RPMI7951 (cell line): ENCODE measurements around the gene TMEM260. TPM values are rescaled to one million over a fixed set of nuclear protein-coding genes. Genes with fewer than 3 reads are reported as not detected.
"Not testable (repeated sequence)": the region's sequence is repeated elsewhere in the genome, so short reads cannot be mapped to it uniquely, and the experiment has no call there.

Experiments used
- DNase-seq: peaks from one replicate; pipeline ENCODE4 v3.0.0-alpha.2; 2012; ENCODE audit warnings: low read depth
- total RNA-seq: library from RNA; depleted of rRNA; stranded (reverse); fragments of >200 nt; shearing (Covaris generic); gene quantifications from 2 replicates; pipeline ENCODE4 v1.2.3, GENCODE V29; 2014

Gene TMEM260
- total RNA-seq, 1 experiment from 2014 or later, result 12.9 TPM

DNA sequence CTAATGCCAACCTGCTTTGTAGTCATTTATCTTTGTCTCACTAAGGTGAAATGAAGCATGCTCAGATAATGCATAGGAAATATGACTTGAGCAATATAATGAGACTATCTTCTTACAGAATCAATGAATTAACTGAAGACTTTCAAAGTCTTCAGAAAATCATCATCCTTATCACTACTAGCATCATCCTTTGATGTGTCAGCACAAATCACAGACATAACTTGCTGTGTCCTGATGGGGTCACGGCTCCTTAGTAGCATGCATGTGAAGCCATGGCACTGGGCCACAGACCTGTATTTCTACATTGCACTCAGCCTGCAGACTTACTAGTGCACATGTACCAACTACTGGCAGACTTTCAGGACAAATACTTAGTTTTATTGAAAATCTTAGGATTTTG lies 18.9 kb downstream of the TMEM260 start:
- DNase-seq, result no peak

DNA sequence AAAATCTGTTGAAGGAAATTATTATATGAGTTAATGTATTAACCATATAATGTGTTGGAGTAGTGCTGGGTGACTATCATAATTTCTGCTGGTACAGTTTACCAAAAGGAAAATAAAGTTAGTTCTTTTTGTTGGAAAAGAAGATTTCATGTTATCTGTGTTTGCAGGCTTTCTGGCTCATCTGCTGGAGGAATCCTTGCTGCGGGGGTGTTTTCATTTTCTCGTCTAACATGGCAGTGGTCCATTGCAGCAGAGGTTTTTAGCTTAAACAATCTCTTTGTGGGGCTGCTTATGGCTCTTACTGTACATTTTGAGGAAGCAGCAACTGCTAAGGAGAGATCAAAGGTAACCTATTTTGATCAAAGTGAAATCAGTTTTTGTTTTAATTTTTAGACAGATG lies 24.1 kb downstream of the TMEM260 start:
- DNase-seq, result no peak

DNA sequence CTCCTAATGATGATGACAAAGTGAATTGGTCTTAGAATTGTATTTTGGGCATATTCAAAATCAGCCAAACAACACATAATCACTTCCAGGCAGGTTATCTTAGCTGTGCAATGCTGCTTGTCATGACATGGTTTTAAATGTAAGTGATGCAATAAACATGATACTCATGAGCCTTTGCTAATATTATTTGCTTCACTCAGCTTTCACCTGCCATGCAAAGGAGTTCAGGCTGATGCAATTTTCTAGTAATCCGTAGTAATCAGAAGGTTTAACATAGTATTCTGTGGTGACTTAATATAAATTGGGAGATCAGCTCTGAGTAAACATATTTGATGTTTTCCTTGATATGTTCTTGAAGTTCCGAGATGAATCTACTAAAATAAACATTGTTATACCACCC lies 29.1 kb downstream of the TMEM260 start:
- DNase-seq, result no peak

DNA sequence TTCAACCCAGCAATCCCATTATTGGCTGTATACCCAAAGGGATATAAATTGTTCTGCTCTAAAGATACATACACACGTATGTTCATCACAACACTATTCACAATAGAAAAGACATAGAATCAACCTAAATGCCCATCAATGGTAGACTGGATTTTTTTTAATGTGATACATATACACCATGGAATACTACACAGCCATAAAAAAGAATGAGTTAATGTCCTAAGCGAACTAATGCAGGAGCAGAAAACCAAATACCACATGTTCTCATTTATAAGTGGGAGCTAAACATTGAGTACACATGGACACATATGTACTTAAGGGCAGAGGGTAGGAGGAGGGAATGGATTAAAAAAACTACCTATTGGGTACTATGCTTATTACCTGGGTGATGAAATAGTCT lies 32.1 kb downstream of the TMEM260 start:
- not testable (repeated sequence) for DNase-seq

DNA sequence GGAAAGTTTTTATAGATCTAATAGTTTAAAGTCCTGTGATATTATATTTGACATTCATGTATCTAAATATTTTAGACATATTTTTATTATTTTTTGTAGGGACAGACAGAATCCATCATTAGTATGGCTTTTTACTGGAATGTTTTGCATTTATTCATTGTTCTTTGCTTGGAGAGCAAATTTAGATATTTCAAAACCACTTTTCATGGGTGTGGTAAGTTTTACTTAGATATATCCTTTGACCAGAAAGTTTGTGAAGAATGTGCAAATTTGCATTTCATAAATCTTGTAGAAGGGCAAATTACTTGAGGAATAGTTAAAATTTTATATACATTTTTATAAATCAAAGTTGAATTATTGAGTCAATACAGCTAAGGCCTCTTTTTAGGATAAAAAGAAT lies 37.5 kb downstream of the TMEM260 start:
- DNase-seq, result no peak

DNA sequence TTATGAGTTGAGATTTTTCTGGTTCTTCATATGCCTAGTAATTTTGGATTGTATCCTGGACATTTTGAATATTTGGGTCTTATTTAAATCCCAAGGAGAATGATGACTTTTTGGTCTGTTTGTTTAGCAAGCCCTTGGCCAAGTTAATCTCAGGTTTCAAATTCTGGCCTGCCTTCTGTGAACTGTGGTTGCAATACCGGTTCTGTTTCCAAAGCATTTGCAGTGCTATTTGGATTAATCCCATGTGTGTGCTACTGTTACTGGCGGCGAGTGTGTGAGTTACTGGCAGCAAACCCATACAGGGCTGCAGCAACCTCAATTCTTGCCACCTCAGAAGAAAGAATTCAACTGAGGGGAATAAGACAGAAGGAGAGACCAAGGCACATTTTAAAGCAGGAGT lies 51.1 kb downstream of the TMEM260 start:
- no peak for DNase-seq

DNA sequence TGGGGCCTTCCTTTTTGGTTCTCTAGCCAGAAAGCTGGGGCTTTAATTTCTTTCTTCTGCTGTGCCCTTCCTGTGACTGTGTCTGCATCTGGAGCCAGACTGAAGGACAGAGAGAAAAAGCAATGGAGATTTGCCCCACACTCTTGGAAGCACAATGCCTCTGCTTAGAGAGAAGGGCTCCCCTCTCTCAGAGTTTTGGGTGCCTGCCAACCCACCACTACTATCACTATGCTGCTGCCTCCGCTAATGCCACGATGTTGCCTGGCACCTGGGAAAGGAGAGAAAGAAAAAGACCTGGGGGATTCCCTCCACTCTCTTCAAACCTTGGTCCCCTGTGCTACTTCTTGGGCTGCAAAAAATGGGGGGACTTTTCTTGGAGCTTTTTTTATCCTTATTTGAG lies 52.6 kb downstream of the TMEM260 start:
- DNase-seq, result no peak

DNA sequence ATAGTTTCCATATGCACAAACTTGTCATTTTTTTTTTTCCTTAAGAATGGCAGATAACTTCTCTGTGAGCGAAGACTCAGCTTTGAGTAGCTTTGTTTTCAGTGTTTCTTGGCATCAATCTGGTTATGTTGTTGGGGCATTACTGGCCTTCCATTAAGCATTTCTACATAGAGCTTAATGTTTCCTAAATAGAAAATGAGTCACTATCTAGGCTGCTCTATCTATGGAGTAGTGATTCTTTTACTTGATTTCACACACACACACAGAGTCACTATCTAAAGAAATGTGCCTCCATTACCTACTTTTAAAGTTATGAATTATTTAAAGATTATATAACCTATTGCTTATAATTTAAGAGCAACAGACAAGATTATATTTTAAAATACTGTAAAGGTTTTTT lies 53.9 kb downstream of the TMEM260 start:
- no peak for DNase-seq

DNA sequence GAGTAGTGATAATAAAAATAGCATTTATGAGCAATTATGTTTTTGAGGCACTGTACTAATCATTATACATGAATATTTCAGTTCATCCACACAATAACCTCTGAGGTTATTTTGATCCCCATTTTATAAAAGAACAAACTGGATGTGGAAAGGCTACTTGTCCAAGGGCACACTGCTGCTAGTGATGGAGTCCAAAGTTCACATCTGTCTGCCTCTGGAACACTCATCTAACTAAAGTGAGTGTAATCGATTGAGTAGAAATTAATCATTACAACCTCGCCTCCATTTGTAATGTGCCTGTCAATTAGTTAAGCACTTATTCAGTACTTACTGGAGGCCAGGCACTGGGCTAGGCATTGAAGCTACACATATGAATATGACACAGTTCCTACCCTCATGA lies 55.4 kb downstream of the TMEM260 start:
- DNase-seq, result no peak

DNA sequence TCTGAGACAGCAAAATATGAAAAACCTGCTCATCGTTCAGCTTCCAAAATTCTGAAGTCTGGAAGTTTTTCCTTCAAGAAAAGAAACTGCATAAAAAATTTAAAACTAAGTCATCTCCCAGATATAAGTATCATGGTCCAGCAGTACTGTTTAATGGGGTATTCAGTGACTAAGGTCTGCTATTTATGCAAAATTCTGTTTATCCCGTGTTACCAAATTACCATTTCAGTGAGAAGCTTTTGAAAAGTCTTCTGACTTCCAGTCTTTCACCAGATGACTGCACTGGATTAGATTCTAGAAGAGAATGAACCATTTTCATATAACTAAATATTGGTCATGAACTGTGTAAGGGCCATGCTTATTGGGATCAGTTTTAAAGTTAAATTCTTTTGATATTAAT lies 67.9 kb downstream of the TMEM260 start:
- no peak for DNase-seq

DNA sequence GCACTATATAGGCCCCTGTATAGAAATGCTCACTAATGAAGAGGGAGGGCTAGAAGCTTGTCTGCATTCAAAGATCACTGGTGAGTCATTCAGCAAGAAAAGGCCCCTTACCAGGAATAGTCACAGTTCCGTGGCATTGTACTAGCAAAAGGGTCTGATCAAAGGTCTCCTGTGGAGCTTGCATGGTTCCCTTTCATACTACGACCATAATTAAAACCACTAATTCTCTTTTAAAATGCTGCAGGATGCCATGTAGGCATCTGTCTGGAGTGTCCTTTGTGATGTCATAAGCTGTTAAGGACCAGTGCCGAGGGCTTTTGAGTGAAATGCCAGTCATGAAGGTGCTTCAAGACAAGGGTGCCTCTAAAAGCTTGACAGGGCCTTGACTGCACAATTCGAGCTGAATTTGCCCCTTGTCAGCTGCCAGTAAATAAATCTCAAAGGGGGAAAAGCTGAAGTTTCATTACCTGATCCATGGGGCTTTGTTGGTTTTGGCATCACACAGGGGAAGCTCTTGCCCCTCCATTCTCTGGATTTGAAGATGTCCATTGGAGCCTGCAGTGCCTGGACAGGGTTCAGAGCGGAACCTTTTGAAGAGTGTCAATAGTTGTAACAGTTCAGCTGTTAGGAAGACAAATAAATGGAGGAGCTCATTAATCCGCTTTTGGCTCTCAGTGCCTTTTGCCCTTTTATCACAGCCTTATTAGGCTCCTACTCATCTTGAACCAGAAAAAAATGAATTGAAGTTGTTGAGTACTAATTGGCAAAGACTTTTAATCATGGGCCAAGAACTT lies 69.1 kb downstream of the TMEM260 start:
- no peak for DNase-seq

DNA sequence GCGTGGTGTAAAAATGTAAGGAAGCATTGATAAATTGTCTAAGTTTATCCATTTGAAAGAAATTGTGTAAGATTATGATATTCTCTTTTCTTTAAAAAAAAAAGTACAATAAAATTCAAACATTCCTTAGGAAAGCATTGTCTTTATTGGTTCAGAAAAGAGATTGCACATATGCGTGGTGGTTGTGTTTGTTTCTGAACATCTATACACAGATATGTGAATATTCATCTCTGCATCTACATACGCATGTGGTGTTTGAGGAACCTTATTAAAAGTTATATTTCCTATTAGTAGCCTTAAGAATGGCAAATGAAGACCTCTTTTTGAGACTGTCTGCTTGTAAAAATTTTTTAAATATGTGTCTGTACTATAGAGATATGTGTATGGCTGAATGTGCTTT lies 69.8 kb downstream of the TMEM260 start:
- no peak for DNase-seq

DNA sequence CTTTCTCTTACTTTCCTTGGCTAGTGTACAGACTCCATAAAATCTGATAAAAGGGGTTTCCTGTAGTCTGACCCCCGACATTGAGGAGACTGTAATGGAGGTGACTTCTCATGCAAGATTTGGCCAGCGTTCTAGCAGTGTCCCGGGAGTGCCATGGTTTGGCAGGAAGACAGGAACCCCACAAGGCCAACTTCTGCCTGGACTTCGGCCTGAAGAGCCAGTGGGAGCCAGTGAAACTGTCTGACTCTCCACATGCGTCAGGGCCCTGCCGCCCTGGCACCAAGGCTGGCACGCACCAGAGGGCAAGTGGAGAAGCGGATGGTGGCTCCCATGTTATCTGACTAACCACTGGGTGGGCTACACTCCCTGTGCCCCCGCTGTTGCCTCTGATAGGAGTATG lies 70.5 kb downstream of the TMEM260 start:
- DNase-seq, result no peak

DNA sequence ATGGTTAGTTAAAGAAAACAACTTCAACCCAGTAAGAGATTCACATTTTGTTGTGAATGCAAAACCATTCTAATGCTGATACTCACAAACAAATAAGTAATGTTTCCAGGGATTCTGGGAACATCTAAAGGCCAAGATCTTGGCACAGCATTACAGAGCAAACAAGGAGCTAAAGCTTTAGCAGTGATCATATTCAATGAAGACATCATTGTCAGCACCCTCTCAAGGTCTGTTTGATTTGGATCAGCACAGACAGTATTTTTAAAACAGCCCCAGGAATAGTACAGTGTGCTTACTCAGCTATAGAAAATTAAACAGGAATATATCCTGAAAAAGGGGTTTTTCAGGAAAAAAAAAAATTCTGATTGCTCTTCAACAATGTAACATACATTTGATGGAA lies 71.4 kb downstream of the TMEM260 start:
- DNase-seq, result no peak

DNA sequence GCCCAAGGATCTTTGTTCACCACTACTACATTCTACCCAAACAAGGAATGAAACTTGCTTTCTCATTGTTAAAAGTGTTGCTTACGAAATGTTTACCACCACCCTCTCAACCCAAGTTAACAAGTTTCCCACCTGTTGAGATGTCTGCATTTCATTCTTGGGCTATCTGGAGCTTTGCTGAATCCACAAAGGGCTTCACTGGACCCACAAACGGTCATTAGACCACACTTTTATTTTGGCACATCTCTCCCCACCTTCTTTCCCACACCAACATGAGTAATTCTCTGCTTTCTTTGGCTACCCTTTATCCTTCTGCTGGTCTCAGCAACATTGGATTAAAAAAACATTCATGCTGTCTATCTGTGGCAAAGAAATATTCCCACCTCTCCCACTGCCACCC lies 78.0 kb downstream of the TMEM260 start:
- DNase-seq, result no peak

DNA sequence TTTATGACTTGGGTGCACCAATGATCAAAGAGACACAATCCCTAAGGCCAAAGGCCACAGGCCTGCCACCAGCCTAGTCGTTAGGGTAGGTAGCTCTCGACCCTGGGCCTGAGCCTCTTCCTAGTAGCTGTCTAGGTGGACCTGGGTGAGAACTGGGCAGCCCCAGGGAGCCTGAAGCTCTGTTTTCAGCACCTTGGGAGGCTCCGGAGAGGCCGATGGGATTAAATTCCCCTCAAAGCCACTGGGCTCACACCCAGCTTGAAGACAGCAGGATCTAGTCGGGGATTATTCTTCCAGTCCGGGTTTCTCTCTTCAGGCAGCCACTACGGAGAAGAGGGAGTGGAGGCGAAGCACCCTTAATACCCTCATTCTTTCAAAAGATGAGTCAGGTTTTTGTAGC lies 79.8 kb downstream of the TMEM260 start:
- no peak for DNase-seq

DNA sequence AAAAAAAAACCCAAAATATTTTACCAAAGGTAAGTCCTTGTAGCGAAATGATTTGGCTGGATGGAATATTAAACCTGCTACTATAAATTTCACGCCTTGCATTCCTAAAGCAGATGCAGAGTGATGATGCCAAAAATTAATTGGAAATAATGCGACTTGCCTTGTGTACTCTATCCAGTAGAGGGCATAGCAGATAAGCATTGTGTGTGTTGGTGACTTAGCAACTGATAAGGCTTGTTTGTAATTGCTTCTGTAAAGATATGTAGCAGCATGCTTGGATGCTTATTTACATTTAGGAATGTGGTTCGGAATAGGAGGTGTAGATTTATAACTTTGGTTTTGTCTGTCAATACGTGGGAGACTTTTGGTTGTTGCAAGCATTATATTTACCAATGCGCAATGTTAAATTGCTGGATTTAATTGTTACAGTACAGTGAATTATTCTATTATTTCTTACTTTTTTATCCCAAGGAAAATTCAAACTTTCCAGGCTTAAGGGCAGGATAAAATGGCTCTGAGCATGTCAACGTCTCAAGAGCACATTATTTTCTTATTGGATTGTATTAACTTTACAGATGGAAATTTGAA lies 80.5 kb downstream of the TMEM260 start:
- peak; percentile 26 for DNase-seq

DNA sequence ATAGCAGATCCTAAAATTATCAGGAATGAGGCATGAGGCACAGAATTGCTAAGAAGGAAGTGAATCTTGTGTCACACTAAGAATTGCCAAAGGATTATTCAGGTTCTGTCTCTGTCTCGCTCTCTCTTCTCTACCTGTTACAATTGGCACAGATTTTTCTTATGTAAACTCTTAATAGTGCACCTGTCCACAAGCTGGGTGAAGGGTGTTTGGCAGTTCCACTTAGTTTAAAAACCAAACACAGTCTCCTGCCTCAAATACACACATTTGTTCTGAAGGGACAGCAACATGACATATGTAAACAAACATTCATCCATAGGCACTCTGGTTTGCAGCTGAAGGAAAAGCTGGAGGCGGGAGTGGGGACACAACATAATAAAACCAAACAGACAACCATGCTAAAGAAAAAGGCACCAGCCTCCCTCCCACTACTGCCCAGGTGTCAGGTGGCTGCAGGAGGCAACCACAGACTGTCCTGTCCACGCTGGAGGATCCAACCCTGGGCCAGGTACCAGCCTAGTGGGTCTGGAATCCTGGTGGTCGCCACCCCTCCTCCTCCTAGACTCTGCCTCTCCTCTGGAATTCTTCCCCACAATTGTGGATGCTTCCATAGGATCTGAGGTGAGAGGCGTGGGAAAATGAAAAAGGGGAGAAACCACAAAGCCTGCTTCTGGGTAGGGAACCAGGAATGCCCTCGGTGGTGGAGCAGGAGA lies 81.2 kb downstream of the TMEM260 start:
- DNase-seq, result no peak

DNA sequence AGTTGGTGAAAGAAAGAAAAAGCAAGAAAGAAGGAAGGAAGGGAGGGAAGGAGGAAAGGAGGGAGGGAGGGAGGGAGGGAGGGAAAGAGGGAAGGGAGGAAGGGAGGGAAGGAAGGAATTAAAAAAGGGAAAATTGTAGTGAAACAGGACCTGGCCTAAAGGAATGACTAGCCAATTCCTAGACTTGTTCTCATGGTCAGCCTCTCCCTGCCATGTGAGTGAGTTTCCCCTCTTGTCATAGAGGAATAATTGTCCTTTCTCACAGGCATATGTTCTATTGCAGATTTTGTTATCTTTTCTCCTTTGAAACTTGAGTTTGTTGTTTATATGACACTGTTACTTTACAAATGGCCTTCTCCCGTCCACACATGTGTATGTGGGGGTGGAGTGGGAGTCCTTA lies 81.9 kb downstream of the TMEM260 start:
- DNase-seq, result no peak

DNA sequence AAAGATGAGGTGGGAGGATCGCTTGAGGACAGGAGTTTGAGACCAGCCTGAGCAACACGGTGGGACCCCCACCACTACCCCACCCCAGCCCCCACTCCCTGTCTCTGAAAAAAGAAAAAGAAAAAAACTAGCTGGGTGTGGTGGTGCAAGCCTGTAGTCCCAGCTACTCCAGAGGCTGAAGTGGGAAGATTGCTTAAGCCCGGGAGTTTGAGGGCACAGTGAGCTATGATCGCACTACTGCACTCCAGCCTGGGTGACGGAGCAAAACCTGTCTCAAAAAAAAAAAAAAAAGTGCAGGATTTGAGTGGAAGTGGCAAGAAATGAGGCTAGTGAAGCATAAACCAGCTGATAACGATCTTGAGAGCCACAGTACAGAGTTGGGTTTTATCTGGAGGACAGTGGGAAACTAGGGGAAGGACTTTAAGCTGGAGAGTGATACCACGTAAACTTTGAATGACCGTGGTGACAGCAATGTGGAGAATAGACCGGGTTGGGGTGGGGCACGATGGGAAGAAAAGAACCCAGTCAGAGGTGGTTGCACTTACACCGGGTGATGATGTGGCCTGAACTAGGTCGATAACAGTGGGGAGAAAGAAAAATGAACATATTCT lies 85.3 kb downstream of the TMEM260 start:
- peak; percentile 3 for DNase-seq

DNA sequence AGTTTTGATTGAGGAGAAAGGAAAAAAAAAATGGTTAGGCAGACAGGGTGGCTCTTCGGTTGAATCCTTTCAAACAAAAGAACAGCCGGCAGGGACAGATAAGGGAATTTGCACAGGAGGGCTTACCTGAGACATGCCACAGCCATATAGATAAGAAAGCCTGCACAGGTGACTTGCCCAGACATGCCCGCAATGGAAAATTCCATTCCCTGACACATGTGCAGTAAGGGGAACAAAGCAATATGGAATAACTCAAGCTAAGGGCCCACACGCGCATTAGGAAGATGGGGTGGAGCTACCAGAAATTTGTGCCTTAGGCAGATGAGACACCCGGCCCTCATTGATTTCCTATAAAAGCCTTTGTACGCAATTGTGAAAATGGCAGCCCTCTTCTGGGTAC lies 86.7 kb downstream of the TMEM260 start:
- no peak for DNase-seq

DNA sequence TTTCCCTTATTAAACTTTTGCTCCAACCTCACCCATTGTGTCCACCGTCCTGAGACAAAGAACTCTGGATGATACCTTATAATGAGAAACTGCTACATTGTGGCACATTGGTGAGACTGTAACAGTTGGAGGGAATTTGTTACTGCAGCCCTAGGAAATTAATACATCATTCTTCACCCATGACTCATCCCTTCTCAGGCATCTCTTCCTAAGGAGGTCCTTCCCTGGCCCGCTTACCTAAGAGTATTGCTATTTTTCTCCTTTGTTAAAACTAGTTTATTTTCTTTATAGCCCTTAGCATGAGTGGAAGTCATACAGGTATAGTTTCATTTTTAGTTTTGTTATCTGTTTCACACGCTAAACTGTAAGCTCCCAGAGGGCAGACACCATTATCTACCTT lies 87.1 kb downstream of the TMEM260 start:
- DNase-seq, result peak; percentile 47

DNA sequence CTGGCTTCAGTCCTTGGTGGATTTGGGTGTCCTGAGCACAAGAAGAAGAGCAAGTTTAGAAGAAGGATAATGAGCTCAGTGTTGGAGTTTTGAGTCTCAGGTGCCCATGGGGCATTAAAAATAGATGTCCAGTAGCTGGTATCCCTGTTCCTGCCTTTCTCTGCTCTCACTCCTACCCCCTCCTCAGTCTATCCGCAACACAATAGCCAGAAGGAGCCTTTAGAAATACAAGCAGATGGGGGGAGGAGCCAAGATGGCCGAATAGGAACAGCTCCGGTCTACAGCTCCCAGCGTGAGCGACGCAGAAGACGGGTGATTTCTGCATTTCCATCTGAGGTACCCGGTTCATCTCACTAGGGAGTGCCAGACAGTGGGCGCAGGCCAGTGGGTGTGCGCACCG lies 87.7 kb downstream of the TMEM260 start:
- DNase-seq, result not testable (repeated sequence)
